GM06990 (cell line): Measurements from ENCODE around the gene RHOBTB1.

Source experiments
- DNase-seq: peaks from one replicate; pipeline ENCODE4 v3.0.0-alpha.2; 2011; ENCODE audit not compliant: insufficient read length; ENCODE audit errors: extremely low read depth
- H3K27me3 ChIP-seq: replicated peaks from 2 replicates; pipeline ENCODE4 v1.6.0; 2011; ENCODE audit warnings: low read length; ENCODE audit not compliant: control insufficient read depth, insufficient read depth
- H3K36me3 ChIP-seq: 2 replicates; pipeline ENCODE4 v1.5.1; 2011; ENCODE audit warnings: low read length; ENCODE audit not compliant: control insufficient read depth, insufficient read depth
- H3K4me3 ChIP-seq: replicated peaks from 2 replicates; pipeline ENCODE4 v1.5.1; 2011; ENCODE audit warnings: low read depth, mild to moderate bottlenecking, control low read depth, low read length
- CTCF ChIP-seq: IDR thresholded peaks from 2 replicates; pipeline ENCODE4 v1.5.1; 2011; ENCODE audit warnings: low read length, control low read depth, mild to moderate bottlenecking, inconsistent platforms; ENCODE audit not compliant: insufficient read depth, poor library complexity, severe bottlenecking

The RHOBTB1 gene

GRCh38 chr10:60957667-60958221 lies 13.8 kb upstream of the RHOBTB1 start:
- no peaks in the 10 kb centered on the region for H3K36me3 ChIP-seq
- no peaks in the 10 kb centered on the region for H3K27me3 ChIP-seq
- TF ChIP-seq CTCF, result no peak
- H3K4me3 ChIP-seq, result no peak overlapping the region
- DNase-seq, result no peak

- Histone ChIP-seq H3K27me3 (no peaks in the 10 kb centered on the region), H3K4me3 (no peak overlapping the region), H3K36me3 (no peaks in the 10 kb centered on the region)
- no peak for DNase-seq
- no peak for TF ChIP-seq CTCF
Measured at GRCh38 chr10:60955957-60956425, 12.0 kb upstream of the RHOBTB1 start.

GRCh38 chr10:60955316-60955715 lies 11.3 kb upstream of the RHOBTB1 start:
- Histone ChIP-seq H3K4me3 (no peak overlapping the region), H3K36me3 (no peaks in the 10 kb centered on the region), H3K27me3 (no peaks in the 10 kb centered on the region)
- TF ChIP-seq CTCF, result no peak
- DNase-seq, result no peak

GRCh38 chr10:60954035-60954434 lies 10.1 kb upstream of the RHOBTB1 start:
- DNase-seq, result no peak
- Histone ChIP-seq H3K36me3 (no peaks in the 10 kb centered on the region), H3K27me3 (no peaks in the 10 kb centered on the region), H3K4me3 (no peak overlapping the region)
- TF ChIP-seq CTCF, result no peak

- no peak for TF ChIP-seq CTCF
- no peak for DNase-seq
- Histone ChIP-seq H3K36me3 (no peaks in the 10 kb centered on the region), H3K27me3 (no peaks in the 10 kb centered on the region), H3K4me3 (no peak overlapping the region)
Measured at GRCh38 chr10:60953420-60953819, 9.4 kb upstream of the RHOBTB1 start.

- no peak for DNase-seq
- no peak overlapping the region for H3K4me3 ChIP-seq
- H3K36me3 ChIP-seq, result no peaks in the 10 kb centered on the region
- no peaks in the 10 kb centered on the region for H3K27me3 ChIP-seq
- TF ChIP-seq CTCF, result no peak
Measured at GRCh38 chr10:60952846-60953220, 8.8 kb upstream of the RHOBTB1 start.
